ENCODE measurements around the gene HMGXB4.

Gene HMGXB4, protein sequence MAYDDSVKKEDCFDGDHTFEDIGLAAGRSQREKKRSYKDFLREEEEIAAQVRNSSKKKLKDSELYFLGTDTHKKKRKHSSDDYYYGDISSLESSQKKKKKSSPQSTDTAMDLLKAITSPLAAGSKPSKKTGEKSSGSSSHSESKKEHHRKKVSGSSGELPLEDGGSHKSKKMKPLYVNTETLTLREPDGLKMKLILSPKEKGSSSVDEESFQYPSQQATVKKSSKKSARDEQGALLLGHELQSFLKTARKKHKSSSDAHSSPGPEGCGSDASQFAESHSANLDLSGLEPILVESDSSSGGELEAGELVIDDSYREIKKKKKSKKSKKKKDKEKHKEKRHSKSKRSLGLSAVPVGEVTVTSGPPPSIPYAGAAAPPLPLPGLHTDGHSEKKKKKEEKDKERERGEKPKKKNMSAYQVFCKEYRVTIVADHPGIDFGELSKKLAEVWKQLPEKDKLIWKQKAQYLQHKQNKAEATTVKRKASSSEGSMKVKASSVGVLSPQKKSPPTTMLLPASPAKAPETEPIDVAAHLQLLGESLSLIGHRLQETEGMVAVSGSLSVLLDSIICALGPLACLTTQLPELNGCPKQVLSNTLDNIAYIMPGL

DNA sequence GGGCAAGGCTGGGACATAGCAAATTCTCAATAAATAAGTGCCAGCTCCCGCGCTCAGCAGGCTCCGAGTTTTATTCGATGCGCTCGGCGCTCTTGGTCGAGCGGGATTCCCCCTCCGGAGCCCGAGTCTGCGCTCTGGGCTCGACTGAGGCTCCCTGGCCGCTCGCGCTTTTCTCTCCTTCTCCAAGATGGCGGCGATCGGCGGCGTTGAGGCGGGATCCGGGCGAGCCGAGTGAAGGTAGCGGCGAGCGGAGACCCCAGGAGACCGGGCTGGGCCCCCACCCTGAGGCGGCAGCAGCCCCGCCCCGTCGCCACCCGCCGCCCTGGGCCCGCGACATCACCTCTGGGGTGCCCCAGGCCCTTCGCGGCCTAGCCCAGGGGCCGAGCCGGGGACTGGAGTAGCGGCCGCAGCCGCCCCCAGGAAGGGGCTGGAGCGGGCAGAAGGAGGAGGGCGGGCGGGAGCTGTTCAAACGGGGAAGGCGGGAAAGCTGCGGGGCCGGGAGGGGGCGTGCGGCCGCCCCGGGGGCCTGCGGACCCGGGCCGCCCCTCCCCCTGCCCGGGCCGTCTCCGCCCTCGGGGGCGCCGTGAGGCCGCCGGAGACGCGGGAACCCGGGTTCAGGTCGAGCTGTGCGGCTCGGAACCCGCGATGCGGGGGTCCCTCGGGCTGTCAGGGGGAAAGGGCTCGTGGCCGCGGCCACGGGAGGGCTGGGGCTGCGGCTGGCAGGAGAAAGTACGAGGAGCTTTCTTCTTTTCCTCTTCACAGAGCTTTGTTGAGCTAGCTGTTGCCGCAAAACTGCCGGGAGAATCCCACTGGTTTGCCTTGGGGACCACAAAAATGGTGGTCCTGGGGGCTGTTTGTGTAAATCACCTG, at the start of gene HMGXB4:
Gene HMGXB4, plus strand, starts transcription at position 173 of the 870 bp plus-strand sequence. CDS start 4,898 bp downstream, outside the sequence.
- Histone ChIP-seq H3K9me3 (ENCODE audit: control insufficient read depth, insufficient read depth, low read length) (no peaks in the 10 kb centered on the region), H3K36me3 (ENCODE audit: insufficient read depth, low read length) (peaks cover 5% of the 10 kb centered on the region; the same call in 1 of the 2 replicates), H3K9ac (ENCODE audit: low read depth, low read length) (peak within 1 kb of the TSS; percentile 90), H3K4me1 (ENCODE audit: insufficient read depth, low read length) (no peaks in the 10 kb centered on the region)

- Histone ChIP-seq H3K9ac (ENCODE audit: low read depth, low read length) (no peak overlapping the region), H3K4me1 (ENCODE audit: insufficient read depth, low read length) (peaks cover 6% of the 10 kb centered on the region; the same call in 1 of the 2 replicates), H3K36me3 (ENCODE audit: insufficient read depth, low read length) (no peaks in the 10 kb centered on the region), H3K9me3 (ENCODE audit: control insufficient read depth, insufficient read depth, low read length) (no peaks in the 10 kb centered on the region)
These were observed 49.3 kb upstream of the HMGXB4 start for GRCh38 chr22:35208003-35208402.

GRCh38 chr22:35209203-35209602, 48.1 kb upstream of the HMGXB4 start:
- H3K9me3 ChIP-seq (ENCODE audit: control insufficient read depth, insufficient read depth, low read length), result no peaks in the 10 kb centered on the region
- H3K36me3 ChIP-seq (ENCODE audit: insufficient read depth, low read length), result no peaks in the 10 kb centered on the region
- no peak overlapping the region for H3K9ac ChIP-seq (ENCODE audit: low read depth, low read length)
- H3K4me1 ChIP-seq (ENCODE audit: insufficient read depth, low read length), result peaks cover 6% of the 10 kb centered on the region; the same call in 1 of the 2 replicates

DNA sequence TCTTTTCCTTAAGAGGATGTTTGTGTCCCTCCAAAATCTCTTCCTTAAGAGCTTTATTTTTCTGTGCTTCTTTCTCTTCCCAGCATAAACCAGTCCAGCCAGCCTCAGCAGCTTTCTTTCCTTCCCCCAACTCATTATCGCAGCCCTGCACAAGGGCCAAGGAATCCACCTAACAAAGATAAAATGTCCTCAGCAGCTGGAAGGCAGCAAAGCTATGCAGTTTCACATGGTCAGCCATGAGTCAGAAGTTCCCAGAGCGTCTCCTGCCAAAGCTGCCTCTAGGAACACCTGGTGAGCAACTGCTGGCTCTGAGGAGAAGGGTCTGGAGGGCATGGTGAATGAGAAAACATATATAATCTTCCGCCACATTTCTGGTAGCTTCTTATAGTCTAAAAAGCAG, 45.3 kb upstream of the HMGXB4 start:
- Histone ChIP-seq H3K36me3 (ENCODE audit: insufficient read depth, low read length) (no peaks in the 10 kb centered on the region), H3K9ac (ENCODE audit: low read depth, low read length) (no peak overlapping the region)

GRCh38 chr22:35212996-35213395, 44.3 kb upstream of the HMGXB4 start:
- Histone ChIP-seq H3K36me3 (ENCODE audit: insufficient read depth, low read length) (no peaks in the 10 kb centered on the region), H3K4me1 (ENCODE audit: insufficient read depth, low read length) (no peaks in the 10 kb centered on the region), H3K9ac (ENCODE audit: low read depth, low read length) (no peak overlapping the region), H3K9me3 (ENCODE audit: control insufficient read depth, insufficient read depth, low read length) (no peaks in the 10 kb centered on the region; the same call in 1 of the 2 replicates)

More for the DNA sequence above, 45.3 kb upstream of the HMGXB4 start:
- H3K9me3 ChIP-seq (ENCODE audit: control insufficient read depth, insufficient read depth, low read length), result no peaks in the 10 kb centered on the region
- H3K4me1 ChIP-seq (ENCODE audit: insufficient read depth, low read length), result no peaks in the 10 kb centered on the region

GRCh38 chr22:35214968-35215367, 42.3 kb upstream of the HMGXB4 start:
- Histone ChIP-seq H3K36me3 (ENCODE audit: insufficient read depth, low read length) (no peaks in the 10 kb centered on the region), H3K9ac (ENCODE audit: low read depth, low read length) (no peak overlapping the region), H3K4me1 (ENCODE audit: insufficient read depth, low read length) (no peaks in the 10 kb centered on the region), H3K9me3 (ENCODE audit: control insufficient read depth, insufficient read depth, low read length) (no peaks in the 10 kb centered on the region; the same call in 1 of the 2 replicates)

- Histone ChIP-seq H3K4me1 (ENCODE audit: insufficient read depth, low read length) (no peaks in the 10 kb centered on the region), H3K9ac (ENCODE audit: low read depth, low read length) (no peak overlapping the region), H3K9me3 (ENCODE audit: control insufficient read depth, insufficient read depth, low read length) (no peaks in the 10 kb centered on the region; the same call in 1 of the 2 replicates), H3K36me3 (ENCODE audit: insufficient read depth, low read length) (no peaks in the 10 kb centered on the region)
These were observed 41.3 kb upstream of the HMGXB4 start for GRCh38 chr22:35215993-35216392.

DNA sequence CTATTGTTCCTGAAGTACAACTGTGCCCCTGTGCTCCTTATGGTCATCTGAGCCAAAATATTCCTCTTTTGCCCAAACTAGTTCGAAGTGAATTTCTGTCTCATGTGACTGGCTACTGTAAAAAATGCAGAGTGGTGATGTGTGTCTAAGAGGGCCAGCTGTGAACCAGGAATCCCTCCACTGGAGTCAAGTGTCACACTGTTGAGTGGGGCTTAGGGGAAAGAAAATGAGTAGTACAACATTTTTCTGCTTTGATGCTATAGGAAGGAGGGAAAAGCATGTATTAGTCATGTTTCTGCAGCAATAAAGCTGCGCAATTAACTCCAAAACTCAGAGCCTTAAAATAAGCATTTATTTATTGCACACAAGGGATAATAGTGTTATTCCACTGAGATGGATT, 39.8 kb upstream of the HMGXB4 start:
- Histone ChIP-seq H3K9ac (ENCODE audit: low read depth, low read length) (no peak overlapping the region), H3K4me1 (ENCODE audit: insufficient read depth, low read length) (no peaks in the 10 kb centered on the region), H3K36me3 (ENCODE audit: insufficient read depth, low read length) (no peaks in the 10 kb centered on the region), H3K9me3 (ENCODE audit: control insufficient read depth, insufficient read depth, low read length) (no peaks in the 10 kb centered on the region; the same call in 1 of the 2 replicates)

GRCh38 chr22:35218079-35218478, 39.2 kb upstream of the HMGXB4 start:
- no peaks in the 10 kb centered on the region; the same call in 1 of the 2 replicates for H3K9me3 ChIP-seq (ENCODE audit: control insufficient read depth, insufficient read depth, low read length)
- no peak overlapping the region for H3K9ac ChIP-seq (ENCODE audit: low read depth, low read length)
- no peaks in the 10 kb centered on the region for H3K36me3 ChIP-seq (ENCODE audit: insufficient read depth, low read length)
- H3K4me1 ChIP-seq (ENCODE audit: insufficient read depth, low read length), result no peaks in the 10 kb centered on the region

- Histone ChIP-seq H3K9ac (ENCODE audit: low read depth, low read length) (no peak overlapping the region), H3K9me3 (ENCODE audit: control insufficient read depth, insufficient read depth, low read length) (no peaks in the 10 kb centered on the region; the same call in 1 of the 2 replicates), H3K36me3 (ENCODE audit: insufficient read depth, low read length) (no peaks in the 10 kb centered on the region), H3K4me1 (ENCODE audit: insufficient read depth, low read length) (no peaks in the 10 kb centered on the region)
These were observed 38.3 kb upstream of the HMGXB4 start for GRCh38 chr22:35219012-35219411.

DNA sequence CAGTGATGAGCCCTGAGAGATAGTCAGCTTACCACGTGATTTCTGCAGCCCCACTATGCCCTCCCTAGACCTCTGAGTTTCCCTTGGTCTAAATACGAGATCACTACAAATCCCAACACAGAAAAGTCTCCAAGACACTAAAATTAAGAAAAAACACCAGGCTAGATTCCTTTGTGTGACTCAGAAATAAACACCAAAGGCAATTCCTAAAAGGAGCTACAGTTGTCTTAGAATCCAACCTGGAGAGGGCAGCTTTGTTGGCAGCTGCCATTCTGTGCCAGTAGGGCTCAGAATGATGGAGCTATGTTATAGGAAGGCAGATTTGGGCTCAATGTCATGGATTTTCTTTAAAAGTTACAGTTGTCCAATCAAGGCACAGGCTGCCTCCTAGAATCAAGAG, 37.1 kb upstream of the HMGXB4 start:
- Histone ChIP-seq H3K9me3 (ENCODE audit: control insufficient read depth, insufficient read depth, low read length) (no peaks in the 10 kb centered on the region; the same call in 1 of the 2 replicates), H3K4me1 (ENCODE audit: insufficient read depth, low read length) (no peaks in the 10 kb centered on the region), H3K9ac (ENCODE audit: low read depth, low read length) (no peak overlapping the region), H3K36me3 (ENCODE audit: insufficient read depth, low read length) (no peaks in the 10 kb centered on the region)

DNA sequence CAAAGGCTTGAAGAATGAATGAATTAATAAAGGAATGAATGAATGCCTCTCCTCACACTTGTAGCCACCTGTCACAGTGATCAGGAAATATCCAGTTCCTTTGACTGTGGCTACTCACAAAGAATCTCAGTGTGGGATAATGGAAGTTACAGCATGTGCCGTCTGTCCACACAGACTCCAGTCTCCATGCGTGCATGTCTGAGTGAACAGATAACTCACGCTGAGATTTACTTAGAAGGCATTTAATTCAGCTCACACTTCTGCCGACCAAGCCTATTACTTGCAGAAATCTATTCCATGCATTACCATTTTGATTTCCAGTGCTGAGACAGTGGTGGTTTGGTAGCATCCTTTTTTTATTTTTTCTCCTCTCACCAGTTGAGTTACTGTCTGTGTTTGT, 32.3 kb upstream of the HMGXB4 start:
- H3K9me3 ChIP-seq (ENCODE audit: control insufficient read depth, insufficient read depth, low read length), result no peaks in the 10 kb centered on the region; the same call in 1 of the 2 replicates
- H3K36me3 ChIP-seq (ENCODE audit: insufficient read depth, low read length), result no peaks in the 10 kb centered on the region

GRCh38 chr22:35226958-35227647, 30.2 kb upstream of the HMGXB4 start:
- no peaks in the 10 kb centered on the region; the same call in 1 of the 2 replicates for H3K9me3 ChIP-seq (ENCODE audit: control insufficient read depth, insufficient read depth, low read length)
- H3K9ac ChIP-seq (ENCODE audit: low read depth, low read length), result no peak overlapping the region
- H3K4me1 ChIP-seq (ENCODE audit: insufficient read depth, low read length), result no peaks in the 10 kb centered on the region
- H3K36me3 ChIP-seq (ENCODE audit: insufficient read depth, low read length), result no peaks in the 10 kb centered on the region

More for the DNA sequence above, 32.3 kb upstream of the HMGXB4 start:
- Histone ChIP-seq H3K9ac (ENCODE audit: low read depth, low read length) (no peak overlapping the region), H3K4me1 (ENCODE audit: insufficient read depth, low read length) (no peaks in the 10 kb centered on the region)

GRCh38 chr22:35229865-35230264, 27.4 kb upstream of the HMGXB4 start:
- H3K9ac ChIP-seq (ENCODE audit: low read depth, low read length), result no peak overlapping the region
- H3K9me3 ChIP-seq (ENCODE audit: control insufficient read depth, insufficient read depth, low read length), result no peaks in the 10 kb centered on the region; the same call in 1 of the 2 replicates
- no peaks in the 10 kb centered on the region for H3K4me1 ChIP-seq (ENCODE audit: insufficient read depth, low read length)
- H3K36me3 ChIP-seq (ENCODE audit: insufficient read depth, low read length), result no peaks in the 10 kb centered on the region
